IMR-90 (cell line): ENCODE measurements around the gene OR5W2. TPM values are rescaled to one million over a fixed set of nuclear protein-coding genes. Genes with fewer than 3 reads are reported as not detected.
"Not testable (repeated sequence)": the region's sequence is repeated elsewhere in the genome, so short reads cannot be mapped to it uniquely, and the experiment has no call there.

Source experiments
- ATAC-seq: fragments of 200-7000 bp; cut with Tn5 transposase; 2 replicates; pipeline ENCODE4 v1.9.1; 2020; ENCODE audit warnings: low read depth, mild to moderate bottlenecking, moderate library complexity
- BruUV-seq: library from RNA; stranded (reverse); fragments of 400-500 nt; replicated peaks from 2 replicates; lab custom pipeline; 2021; lab: Mats Ljungman, UMichigan
- CTCF ChIA-PET: fragments of 300-600 bp; formaldehyde crosslinking; extraction: SDS; loops from one replicate; lab custom pipeline; 2021; ENCODE audit warnings: antibody characterized with exemption; lab: Yijun Ruan, JAX
- POLR2A ChIA-PET: fragments of 300-600 bp; sonication (Branson Sonifier 250); formaldehyde crosslinking; loops from one replicate; lab custom pipeline; 2022; ENCODE audit warnings: antibody characterized with exemption; ENCODE audit not compliant: unreplicated experiment; lab: Charles Lee
- DNase-seq: peaks from one replicate; pipeline ENCODE4 v3.0.0; 2013
- H2AFZ ChIP-seq: replicated peaks from 2 replicates; pipeline ENCODE3; 2013; ENCODE audit warnings: low read length, mild to moderate bottlenecking; ENCODE audit not compliant: poor library complexity
- H2AK5ac ChIP-seq: 2 replicates; pipeline ENCODE4 v1.6.1; 2013; ENCODE audit warnings: low read depth, low read length, inconsistent platforms
- H2AK9ac ChIP-seq: replicated peaks from 2 replicates; pipeline ENCODE3; 2013; ENCODE audit warnings: mild to moderate bottlenecking, low read depth, low read length, moderate library complexity; ENCODE audit not compliant: poor library complexity
- H2BK120ac ChIP-seq: 2 replicates; pipeline ENCODE4 v1.6.1; 2013; ENCODE audit warnings: low read depth, low read length, inconsistent platforms
- H2BK15ac ChIP-seq: 3 replicates; pipeline ENCODE4 v1.6.1; 2013; ENCODE audit warnings: low read depth, low read length, inconsistent platforms
- H2BK20ac ChIP-seq: 2 replicates; pipeline ENCODE4 v1.6.1; 2013; ENCODE audit warnings: low read depth, mild to moderate bottlenecking, inconsistent platforms, low read length, moderate library complexity
- H2BK5ac ChIP-seq: 2 replicates; pipeline ENCODE4 v1.6.1; 2013; ENCODE audit warnings: mild to moderate bottlenecking, low read depth, low read length, inconsistent platforms; ENCODE audit not compliant: poor library complexity, severe bottlenecking
- H3K14ac ChIP-seq: replicated peaks from 2 replicates; pipeline ENCODE4 v1.6.1; 2013; ENCODE audit warnings: low read depth, low read length, inconsistent platforms
- H3K18ac ChIP-seq: 2 replicates; pipeline ENCODE4 v1.6.1; 2013; ENCODE audit warnings: low read depth, low read length, control low read depth
- H3K23ac ChIP-seq: 2 replicates; pipeline ENCODE4 v1.6.1; 2013; ENCODE audit warnings: low read depth, low read length, inconsistent platforms
- H3K27ac ChIP-seq: 2 replicates; pipeline ENCODE4 v1.5.1; 2013; ENCODE audit warnings: mild to moderate bottlenecking, control low read depth, low read length; ENCODE audit not compliant: insufficient read depth
- H3K27me3 ChIP-seq: 2 replicates; pipeline ENCODE4 v1.6.1; 2013; ENCODE audit warnings: low read length; ENCODE audit not compliant: control insufficient read depth, insufficient read depth
- H3K36me3 ChIP-seq: 2 replicates; pipeline ENCODE4 v1.6.1; 2013; ENCODE audit warnings: low read length, mixed read lengths; ENCODE audit not compliant: control insufficient read depth, insufficient read depth
- H3K4ac ChIP-seq: 2 replicates; pipeline ENCODE4 v1.6.1; 2013; ENCODE audit warnings: low read depth, low read length, inconsistent platforms
- H3K4me1 ChIP-seq: 2 replicates; pipeline ENCODE4 v1.6.1; 2013; ENCODE audit warnings: low read length, mixed read lengths; ENCODE audit not compliant: control insufficient read depth, insufficient read depth
- H3K4me2 ChIP-seq: 2 replicates; pipeline ENCODE4 v1.6.1; 2013; ENCODE audit warnings: low read depth, mild to moderate bottlenecking, control low read depth, low read length, moderate library complexity
- H3K4me3 ChIP-seq: 2 replicates; pipeline ENCODE4 v1.5.1; 2013; ENCODE audit warnings: low read depth, mild to moderate bottlenecking, control low read depth, low read length, moderate library complexity; ENCODE audit not compliant: insufficient read depth
- H3K56ac ChIP-seq: 2 replicates; pipeline ENCODE4 v1.6.1; 2013; ENCODE audit warnings: low read length, inconsistent platforms; ENCODE audit not compliant: insufficient read depth; ENCODE audit errors: extremely low read depth
- H3K79me1 ChIP-seq, 2 experiments: 2 replicates each; pipeline ENCODE4 v1.6.1; 2013; ENCODE audit warnings: low read length in 2 of 2, inconsistent platforms in 1 of 2, low read depth in 1 of 2
- H3K9ac ChIP-seq: 2 replicates; pipeline ENCODE4 v1.6.1; 2013; ENCODE audit warnings: low read depth, low read length, control low read depth
- H3K9me1 ChIP-seq: 2 replicates; pipeline ENCODE4 v1.6.1; 2013; ENCODE audit warnings: low read length, inconsistent platforms; ENCODE audit not compliant: insufficient read depth
- H3K9me3 ChIP-seq: 2 replicates; pipeline ENCODE4 v1.6.1; 2013; ENCODE audit warnings: low read length; ENCODE audit not compliant: control insufficient read depth, insufficient read depth
- H4K20me1 ChIP-seq: 2 replicates; pipeline ENCODE4 v1.6.1; 2013; ENCODE audit warnings: low read length, inconsistent platforms; ENCODE audit not compliant: insufficient read depth
- H4K5ac ChIP-seq: 2 replicates; pipeline ENCODE4 v1.6.1; 2013; ENCODE audit warnings: mild to moderate bottlenecking, low read depth, low read length, control low read depth
- H4K8ac ChIP-seq, 2 experiments: 2 replicates each; pipeline ENCODE4 v1.6.1; 2013; ENCODE audit warnings: low read depth in 2 of 2, low read length in 2 of 2, control low read depth in 1 of 2, inconsistent platforms in 1 of 2
- H4K91ac ChIP-seq: 2 replicates; pipeline ENCODE4 v1.6.1; 2013; ENCODE audit warnings: low read depth, low read length, inconsistent platforms; ENCODE audit not compliant: insufficient read depth
- WGBS, 2 experiments: methylation state at CpG; one replicate each; pipeline versions ENCODE4 v1.1.5 to v1.1.7; 2013; ENCODE audit warnings: missing lambda C conversion rate in 2 of 2; ENCODE audit not compliant: insufficient read length in 1 of 2; ENCODE audit errors: extremely low coverage in 2 of 2; 5-methylcytosine and 5-hydroxymethylcytosine counted together
- dilution Hi-C: fragments of 300-500 bp; cut with HindIII; formaldehyde crosslinking; loops from one replicate; pipeline ENCODE4 v1.14.3; 2018; ENCODE audit warnings: low sequenced_read_pairs; ENCODE audit not compliant: unreplicated experiment
- in situ Hi-C: fragments of 300-500 bp; cut with MboI; formaldehyde crosslinking; loops from 3 replicates; pipeline ENCODE4 v1.14.3; 2019; ENCODE audit warnings: low sequenced_read_pairs, inconsistent platforms, mixed read lengths
- intact Hi-C: fragments of 100-400 bp; cut with micrococcal nuclease; formaldehyde crosslinking; loops from 2 replicates; pipeline ENCODE4 v1.10.0; 2022
- polyA plus RNA-seq, 3 experiments: library from polyadenylated mRNA; depleted of rRNA; stranded (reverse); fragments of >200 nt; gene quantifications; 2 replicates each; pipeline ENCODE4 v1.2.3, GENCODE V29; 2012; ENCODE audit warnings: low replicate concordance in 1 of 3
- total RNA-seq: library from RNA; depleted of rRNA; stranded (reverse); fragments of >200 nt; gene quantifications from 2 replicates; pipeline ENCODE4 v1.2.3, GENCODE V29; 2012

OR5W2 gene
- total and polyA plus RNA-seq, 2 of the 4 experiments (the other 2 are of a cell fraction): not detected

- H2AFZ ChIP-seq, H3K79me1 ChIP-seq, H2BK20ac ChIP-seq, dilution Hi-C loops, H3K14ac ChIP-seq, H3K18ac ChIP-seq, H3K27me3 ChIP-seq, in situ Hi-C loops, H3K4me3 ChIP-seq, DNase-seq, H2BK5ac ChIP-seq, H2BK120ac ChIP-seq, H3K9me1 ChIP-seq, CTCF ChIA-PET, H4K5ac ChIP-seq, H4K91ac ChIP-seq, POLR2A ChIA-PET, H2AK5ac ChIP-seq, H3K27ac ChIP-seq, H3K9me3 ChIP-seq, H3K23ac ChIP-seq, intact Hi-C loops, ATAC-seq, H3K9ac ChIP-seq, H3K36me3 ChIP-seq, H3K4ac ChIP-seq, H3K56ac ChIP-seq, H4K20me1 ChIP-seq, H4K8ac ChIP-seq, H2BK15ac ChIP-seq, BruUV-seq, H2AK9ac ChIP-seq, H3K4me2 ChIP-seq, H3K4me1 ChIP-seq: not testable (repeated sequence)
- no CpG with 5 or more reads among the region's 9 CpGs for WGBS, 2 experiments
Measured at GRCh38 chr11:55885481-55885880, 28.9 kb downstream of the OR5W2 start.

DNA sequence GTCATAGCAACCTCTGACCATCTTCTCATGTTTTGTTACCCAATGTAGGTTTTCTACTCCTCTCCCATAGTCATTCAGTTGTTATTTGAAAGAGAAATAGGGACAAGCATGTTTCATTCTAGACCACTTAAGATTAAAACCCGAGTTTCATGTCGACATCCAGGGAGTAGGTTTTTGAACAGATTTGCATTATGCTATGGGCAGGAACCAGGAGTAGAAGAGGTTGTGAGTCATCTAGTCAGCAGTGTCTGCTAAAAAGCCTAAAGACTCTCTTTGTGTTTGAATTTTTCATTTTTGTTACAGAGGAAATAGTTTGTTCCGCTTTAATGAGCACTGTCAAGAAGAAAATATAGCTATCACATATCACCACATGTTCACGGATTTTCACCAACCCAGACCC, 29.4 kb downstream of the OR5W2 start:
- H3K4me1 ChIP-seq, H3K9me3 ChIP-seq, H3K4me3 ChIP-seq, H2BK5ac ChIP-seq, in situ Hi-C loops, H3K4ac ChIP-seq, intact Hi-C loops, H4K20me1 ChIP-seq, H3K9ac ChIP-seq, ATAC-seq, H4K91ac ChIP-seq, BruUV-seq, H2BK15ac ChIP-seq, H3K56ac ChIP-seq, H3K4me2 ChIP-seq, H3K9me1 ChIP-seq, CTCF ChIA-PET, dilution Hi-C loops, H3K14ac ChIP-seq, H3K79me1 ChIP-seq, H3K36me3 ChIP-seq, H2AFZ ChIP-seq, DNase-seq, H2BK120ac ChIP-seq, H2AK9ac ChIP-seq, H3K27ac ChIP-seq, H4K8ac ChIP-seq, POLR2A ChIA-PET, H4K5ac ChIP-seq, H2AK5ac ChIP-seq, H2BK20ac ChIP-seq, H3K27me3 ChIP-seq, H3K23ac ChIP-seq, H3K18ac ChIP-seq: not testable (repeated sequence)
- no CpG with 5 or more reads among the region's 4 CpGs for WGBS, 2 experiments
